H9 (cell line): ENCODE data around the gene ABCA4. TPM values are rescaled to one million over a fixed set of nuclear protein-coding genes. Genes with fewer than 3 reads are reported as not detected.

Source experiments
- DNase-seq: peaks from one replicate; pipeline ENCODE4 v3.0.0-alpha.2; 2017
- H2AFZ ChIP-seq: one replicate; pipeline ENCODE4 v1.6.1; 2013; ENCODE audit warnings: mild to moderate bottlenecking, low read length, control low read depth, moderate library complexity
- H2AK5ac ChIP-seq: 2 replicates; pipeline ENCODE4 v1.6.1; 2013; ENCODE audit warnings: low read length, control low read depth, mixed read lengths; ENCODE audit not compliant: insufficient read length
- H2BK120ac ChIP-seq: one replicate; pipeline ENCODE4 v1.6.1; 2013; ENCODE audit warnings: low read depth, mild to moderate bottlenecking, low read length, control low read depth, inconsistent platforms; ENCODE audit not compliant: poor library complexity, severe bottlenecking
- H2BK12ac ChIP-seq: 2 replicates; pipeline ENCODE4 v1.6.1; 2013; ENCODE audit warnings: low read length, control low read depth, mixed read lengths, low read depth; ENCODE audit not compliant: insufficient read length
- H2BK15ac ChIP-seq: 2 replicates; pipeline ENCODE4 v1.6.1; 2013; ENCODE audit warnings: low read depth, low read length, control low read depth
- H2BK20ac ChIP-seq: one replicate; pipeline ENCODE4 v1.6.1; 2013; ENCODE audit warnings: low read depth, mild to moderate bottlenecking, low read length, control low read depth, inconsistent platforms; ENCODE audit not compliant: poor library complexity, severe bottlenecking
- H2BK5ac ChIP-seq: 2 replicates; pipeline ENCODE4 v1.6.1; 2013; ENCODE audit warnings: low read length, control low read depth, mixed read lengths; ENCODE audit not compliant: insufficient read length
- H3K14ac ChIP-seq: 2 replicates; pipeline ENCODE4 v1.6.1; 2013; ENCODE audit warnings: low read length, control low read depth; ENCODE audit not compliant: insufficient read depth
- H3K18ac ChIP-seq: 2 replicates; pipeline ENCODE4 v1.6.1; 2013; ENCODE audit warnings: low read depth, mild to moderate bottlenecking, mixed read lengths, low read length, control low read depth; ENCODE audit not compliant: insufficient read length
- H3K23ac ChIP-seq: 2 replicates; pipeline ENCODE4 v1.6.1; 2013; ENCODE audit warnings: low read length, control low read depth, mixed read lengths, low read depth; ENCODE audit not compliant: insufficient read length
- H3K23me2 ChIP-seq: 2 replicates; pipeline ENCODE4 v1.6.1; 2013; ENCODE audit warnings: low read depth, mild to moderate bottlenecking, mixed read lengths, low read length, control low read depth; ENCODE audit not compliant: insufficient read length, poor library complexity, severe bottlenecking
- H3K27ac ChIP-seq: 2 replicates; pipeline ENCODE4 v1.5.1; 2013; ENCODE audit warnings: low read length, control low read depth, mixed read lengths, low read depth; ENCODE audit not compliant: insufficient read length
- H3K27me3 ChIP-seq: 2 replicates; pipeline ENCODE4 v1.6.1; 2013; ENCODE audit warnings: low read length, control low read depth, inconsistent platforms; ENCODE audit not compliant: insufficient read depth
- H3K4ac ChIP-seq: 2 replicates; pipeline ENCODE4 v1.6.1; 2013; ENCODE audit warnings: low read depth, mild to moderate bottlenecking, control low read depth, inconsistent platforms, low read length, moderate library complexity
- H3K4me1 ChIP-seq: 2 replicates; pipeline ENCODE4 v1.6.1; 2013; ENCODE audit warnings: low read length, control low read depth, inconsistent platforms; ENCODE audit not compliant: insufficient read depth
- H3K4me2 ChIP-seq: 2 replicates; pipeline ENCODE4 v1.6.1; 2013; ENCODE audit warnings: low read length, control low read depth, mixed read lengths; ENCODE audit not compliant: insufficient read length, insufficient read depth
- H3K56ac ChIP-seq: 2 replicates; pipeline ENCODE4 v1.6.1; 2013; ENCODE audit warnings: low read depth, mild to moderate bottlenecking, mixed read lengths, low read length, control low read depth; ENCODE audit not compliant: insufficient read length
- H3K79me1 ChIP-seq: 2 replicates; pipeline ENCODE4 v1.6.1; 2013; ENCODE audit warnings: low read depth, mild to moderate bottlenecking, moderate library complexity, low read length, control low read depth, inconsistent platforms; ENCODE audit not compliant: insufficient read depth, poor library complexity, severe bottlenecking
- H3K79me2 ChIP-seq: 2 replicates; pipeline ENCODE4 v1.6.1; 2013; ENCODE audit warnings: low read length, control low read depth, inconsistent platforms; ENCODE audit not compliant: insufficient read depth
- H3K9ac ChIP-seq: 2 replicates; pipeline ENCODE4 v1.6.1; 2013; ENCODE audit warnings: low read length, control low read depth, mixed read lengths; ENCODE audit not compliant: insufficient read length; ENCODE audit errors: extremely low read depth
- H3K9me3 ChIP-seq: one replicate; pipeline ENCODE4 v1.6.1; 2013; ENCODE audit warnings: low read depth, low read length, inconsistent platforms; ENCODE audit not compliant: control insufficient read depth
- H3T11ph ChIP-seq: one replicate; pipeline ENCODE4 v1.6.1; 2013; ENCODE audit warnings: mild to moderate bottlenecking, low read length, control low read depth, inconsistent platforms
- H4K20me1 ChIP-seq: one replicate; pipeline ENCODE4 v1.6.1; 2013; ENCODE audit not compliant: control insufficient read depth, insufficient read length, insufficient read depth
- H4K5ac ChIP-seq: 2 replicates; pipeline ENCODE4 v1.6.1; 2013; ENCODE audit warnings: low read depth, mild to moderate bottlenecking, mixed read lengths, low read length, control low read depth; ENCODE audit not compliant: insufficient read length
- H4K8ac ChIP-seq: replicated peaks from 2 replicates; pipeline ENCODE4 v1.6.1; 2013; ENCODE audit warnings: low read length, control low read depth, mixed read lengths, low read depth; ENCODE audit not compliant: insufficient read length
- H4K91ac ChIP-seq: 2 replicates; pipeline ENCODE4 v1.6.1; 2013; ENCODE audit warnings: low read depth, mild to moderate bottlenecking, moderate library complexity, mixed read lengths, low read length, control low read depth; ENCODE audit not compliant: insufficient read length
- H3K27ac Mint-ChIP-seq, 3 experiments: 2 replicates in 2 of 3; 3 replicates in 1 of 3; pipeline ENCODE4 v1.8.0; 2020 to 2021; ENCODE audit warnings: mixed read lengths in 3 of 3, mild to moderate bottlenecking in 1 of 3, moderate library complexity in 1 of 3
- H3K27me3 Mint-ChIP-seq: 2 replicates; pipeline ENCODE4 v1.8.0; 2021; ENCODE audit warnings: low read depth, mild to moderate bottlenecking, moderate library complexity, mixed read lengths
- H3K36me3 Mint-ChIP-seq, 3 experiments: 2 replicates in 2 of 3; 3 replicates in 1 of 3; pipeline ENCODE4 v1.8.0; 2020 to 2021; ENCODE audit warnings: low read depth in 3 of 3, mixed read lengths in 3 of 3; ENCODE audit not compliant: insufficient read depth in 1 of 3
- H3K4me1 Mint-ChIP-seq, 2 experiments: 2 replicates each; pipeline ENCODE4 v1.8.0; 2020; ENCODE audit warnings: mixed read lengths in 2 of 2
- H3K4me3 Mint-ChIP-seq, 2 experiments: 2 replicates in 1 of 2; 3 replicates in 1 of 2; pipeline ENCODE4 v1.8.0; 2020 to 2021; ENCODE audit warnings: mild to moderate bottlenecking in 2 of 2, mixed read lengths in 2 of 2, moderate library complexity in 1 of 2
- H3K9me3 Mint-ChIP-seq, 2 experiments: 2 replicates in 1 of 2; 3 replicates in 1 of 2; pipeline ENCODE4 v1.8.0; 2020; ENCODE audit warnings: mild to moderate bottlenecking in 2 of 2, mixed read lengths in 2 of 2, moderate library complexity in 1 of 2
- CTCF ChIP-seq: fragments of 200-600 bp; sonication (generic); conservative IDR thresholded peaks from 3 replicates; pipeline ENCODE4 v1.8.0; 2021; ENCODE audit warnings: antibody characterized with exemption, mild to moderate bottlenecking
- WGBS: extraction: QIAGEN DNeasy Blood & Tissue Kit; methylation state at CpG from one replicate; pipeline ENCODE4 v1.1.7; 2013; ENCODE audit warnings: missing lambda C conversion rate, low lambda C conversion rate, mixed read lengths; ENCODE audit not compliant: insufficient read length; ENCODE audit errors: extremely low coverage; 5-methylcytosine and 5-hydroxymethylcytosine counted together
- total RNA-seq: library from RNA; stranded (reverse); gene quantifications from 2 replicates; pipeline ENCODE4 v1.2.1, GENCODE V29; 2021

ABCA4 gene
- total RNA-seq, 1 experiment from 2014 or later, result not detected

- H4K20me1 ChIP-seq, result no peaks in the 10 kb centered on the region
- H3K18ac ChIP-seq, result no peak overlapping the region
- peaks cover 18% of the 10 kb centered on the region for H3K4me1 ChIP-seq
- Mint-ChIP-seq H3K27me3 (peaks cover 14% of the 10 kb centered on the region), H3K9me3 (no peaks in the 10 kb centered on the region), H3K4me1 (peaks cover 30 to 36% of the 10 kb centered on the region in 2 experiments), H3K4me3 (no peak overlapping the region), H3K27ac (peak overlapping the region in 1 of 3 experiments; percentile 84; a peak in 1 of 7 replicates), H3K36me3 (no peaks in the 10 kb centered on the region)
- H3K9ac ChIP-seq, result no peak overlapping the region
- H3T11ph ChIP-seq, result no peak overlapping the region
- H3K4me2 ChIP-seq, result no peak overlapping the region
- H3K23me2 ChIP-seq, result no peaks in the 10 kb centered on the region
- H3K23ac ChIP-seq, result no peak overlapping the region
- no peaks in the 10 kb centered on the region for H3K79me2 ChIP-seq
- H3K27me3 ChIP-seq, result no peaks in the 10 kb centered on the region
- H2BK20ac ChIP-seq, result no peak overlapping the region
- H2AFZ ChIP-seq, result peak overlapping the region; percentile 14
- no peak overlapping the region for H3K4ac ChIP-seq
- H2BK120ac ChIP-seq, result no peak overlapping the region
- no peaks in the 10 kb centered on the region for H3K79me1 ChIP-seq
- H2BK12ac ChIP-seq, result no peak overlapping the region
- no CpG with 5 or more reads among the region's 6 CpGs for WGBS
- no peak overlapping the region for H2BK15ac ChIP-seq
- no peak overlapping the region; the same call in 1 of the 2 replicates for H3K14ac ChIP-seq
- no peak overlapping the region for H4K5ac ChIP-seq
- H2BK5ac ChIP-seq, result no peak overlapping the region
- no peak overlapping the region for H4K91ac ChIP-seq
- no peak for TF ChIP-seq CTCF
- no peak overlapping the region for H4K8ac ChIP-seq
- no peak overlapping the region for H2AK5ac ChIP-seq
- DNase-seq, result no peak
- no peak overlapping the region for H3K56ac ChIP-seq
- no peak overlapping the region for H3K27ac ChIP-seq
- no peaks in the 10 kb centered on the region for H3K9me3 ChIP-seq
Measured at GRCh38 chr1:94093996-94094395, 27.0 kb downstream of the ABCA4 start.
